K562 (cell line): ENCODE measurements around the gene DIAPH1. TPM values are rescaled to one million over a fixed set of nuclear protein-coding genes. Genes with fewer than 3 reads are reported as not detected.

Experiments
- ATAC-seq: fragments of 200-7000 bp; cut with Tn5 transposase; 3 replicates; pipeline ENCODE4 v1.9.1; 2020; ENCODE audit warnings: moderate library complexity
- BruUV-seq: library from RNA; stranded (reverse); fragments of 400-500 nt; replicated peaks from 2 replicates; lab custom pipeline; 2021; lab: Mats Ljungman, UMichigan
- CTCF ChIA-PET: fragments of 300-600 bp; formaldehyde crosslinking; extraction: SDS; loops from one replicate; lab custom pipeline; 2021; ENCODE audit warnings: low intra/inter-chr PET ratio; lab: Yijun Ruan, JAX
- POLR2A ChIA-PET: fragments of 300-600, 350-650 bp; sonication (Branson Sonifier 250); formaldehyde crosslinking; extraction: SDS; loops from one replicate; lab custom pipeline; 2021; ENCODE audit warnings: antibody characterized with exemption, inconsistent platforms; lab: Yijun Ruan, JAX
- DNase-seq, 4 experiments: peaks; one replicate each; pipeline versions ENCODE4 v3.0.0 to v3.0.0-alpha.2; 2011 to 2018; ENCODE audit warnings: low spot score in 3 of 4, mixed read lengths in 3 of 4; ENCODE audit errors: extremely low read depth in 1 of 4
- FAIRE-seq: peaks from 2 replicates; lab custom pipeline; 2011; peaks lifted over from hg19 to GRCh38; lab: Jason Lieb, UNC
- H2AFZ ChIP-seq: 2 replicates; pipeline ENCODE4 v1.6.0; 2011; ENCODE audit warnings: low read depth, low read length, control low read depth, inconsistent platforms
- H3K27ac ChIP-seq: fragments of 200-600 bp; 3 replicates; pipeline ENCODE4 v1.8.0; 2011; ENCODE audit warnings: low read depth, mild to moderate bottlenecking, control low read depth, inconsistent platforms, low read length, moderate library complexity, mixed read lengths; ENCODE audit errors: extremely low read depth
- H3K27me3 ChIP-seq, 2 experiments: fragments of 300-600 bp in 1 of 2; 2 replicates in 1 of 2; 3 replicates in 1 of 2; pipeline versions ENCODE4 v1.6.0 to v1.8.0; 2011; ENCODE audit warnings: inconsistent platforms in 2 of 2, low read length in 2 of 2, mild to moderate bottlenecking in 1 of 2, mixed read lengths in 1 of 2, moderate library complexity in 1 of 2; ENCODE audit not compliant: control insufficient read depth in 2 of 2, insufficient read depth in 2 of 2
- H3K36me3 ChIP-seq: fragments of 300-600 bp; 3 replicates; pipeline ENCODE4 v1.8.0; 2011; ENCODE audit warnings: mild to moderate bottlenecking, low read length, inconsistent platforms; ENCODE audit not compliant: control insufficient read depth, insufficient read depth
- H3K4me1 ChIP-seq, 2 experiments: fragments of 200-600 bp in 1 of 2; replicated peaks in 1 of 2; 2 replicates in 1 of 2; 3 replicates in 1 of 2; pipeline versions ENCODE4 v1.5.1 to v1.8.0; 2011; ENCODE audit warnings: inconsistent platforms in 2 of 2, low read length in 2 of 2, mild to moderate bottlenecking in 1 of 2, mixed read lengths in 1 of 2, moderate library complexity in 1 of 2; ENCODE audit not compliant: control insufficient read depth in 2 of 2, insufficient read depth in 2 of 2
- H3K4me2 ChIP-seq: 2 replicates; pipeline ENCODE4 v1.6.1; 2011; ENCODE audit warnings: low read length, control low read depth, inconsistent platforms, mixed read lengths; ENCODE audit not compliant: insufficient read depth
- H3K4me3 ChIP-seq: fragments of 200-600 bp; sonication (generic), shearing (Covaris generic); 2 replicates; pipeline ENCODE4 v1.5.1; 2016; ENCODE audit warnings: control low read depth, inconsistent platforms
- H3K79me2 ChIP-seq: fragments of 200-600 bp; 3 replicates; pipeline ENCODE4 v1.8.0; 2011; ENCODE audit warnings: low read length, inconsistent platforms; ENCODE audit not compliant: control insufficient read depth, insufficient read depth
- H3K9ac ChIP-seq, 2 experiments: 2 replicates each; pipeline versions ENCODE4 v1.6.0 to v1.6.1; 2011; ENCODE audit warnings: low read depth in 2 of 2, low read length in 2 of 2, control low read depth in 1 of 2, inconsistent platforms in 1 of 2, mild to moderate bottlenecking in 1 of 2, mixed read lengths in 1 of 2; ENCODE audit not compliant: insufficient read depth in 1 of 2
- H3K9me1 ChIP-seq: one replicate; pipeline ENCODE4 v1.6.0; 2011; ENCODE audit warnings: inconsistent platforms, mild to moderate bottlenecking, low read length, moderate library complexity; ENCODE audit not compliant: control insufficient read depth, insufficient read depth
- H3K9me3 ChIP-seq: replicated peaks from 2 replicates; pipeline ENCODE4 v1.5.1; 2011; ENCODE audit warnings: low read depth, low read length, inconsistent platforms; ENCODE audit not compliant: control insufficient read depth, insufficient read depth
- H4K20me1 ChIP-seq: replicated peaks from 2 replicates; pipeline ENCODE4 v1.6.1; 2011; ENCODE audit warnings: low read length, inconsistent platforms, mixed read lengths; ENCODE audit not compliant: control insufficient read depth, insufficient read depth
- AFF4 ChIP-seq: sonication (generic); formaldehyde crosslinking; IDR thresholded peaks from 2 replicates; pipeline ENCODE4 v1.8.0; 2023; ENCODE audit warnings: mild to moderate bottlenecking, missing genetic modification reagents
- DLX4 ChIP-seq: fragments of 250-450 bp; sonication (Bioruptor Pico); IDR thresholded peaks from 2 replicates; pipeline ENCODE4 v1.6.1; 2021; ENCODE audit warnings: mild to moderate bottlenecking
- HMG20A ChIP-seq: fragments of 450-650 bp; formaldehyde crosslinking; conservative IDR thresholded peaks from 2 replicates; pipeline ENCODE4 v1.4.0; 2020; ENCODE audit warnings: mild to moderate bottlenecking, mixed read lengths
- MAFK ChIP-seq: IDR thresholded peaks from 2 replicates; pipeline ENCODE4 v1.6.1; 2011; ENCODE audit warnings: low read length, improper control_type of control experiment
- MEF2A ChIP-seq: IDR thresholded peaks from 2 replicates; pipeline ENCODE4 v1.6.1; 2011; ENCODE audit warnings: low read depth, mild to moderate bottlenecking, low read length, moderate library complexity; ENCODE audit not compliant: control insufficient read depth
- NCOR1 ChIP-seq: fragments of 450-650 bp; IDR thresholded peaks from 2 replicates; pipeline ENCODE4 v1.6.1; 2016; ENCODE audit warnings: mild to moderate bottlenecking, moderate library complexity
- POLR2AphosphoS5 ChIP-seq: IDR thresholded peaks from 2 replicates; pipeline ENCODE4 v1.6.1; 2011; ENCODE audit warnings: mild to moderate bottlenecking, low read depth, low read length, moderate library complexity; ENCODE audit not compliant: control insufficient read depth, insufficient read depth
- RNF219 ChIP-seq: fragments of 250-450 bp; sonication (Bioruptor Pico); IDR thresholded peaks from 2 replicates; pipeline ENCODE4 v1.5.0; 2022; ENCODE audit warnings: mild to moderate bottlenecking
- SMARCA4 ChIP-seq: fragments of 450-650 bp; IDR thresholded peaks from 2 replicates; pipeline ENCODE4 v1.6.1; 2016
- SUPT5H ChIP-seq: fragments of 450-650 bp; IDR thresholded peaks from 2 replicates; pipeline ENCODE4 v1.6.1; 2016
- WGBS: fragments of 100-300 bp; shearing (Covaris generic); methylation state at CpG from one replicate; pipeline ENCODE4 v1.1.6; 2016; ENCODE audit warnings: low coverage, mixed read lengths; ENCODE audit not compliant: insufficient coverage; ENCODE audit errors: missing lambda C conversion rate; 5-methylcytosine and 5-hydroxymethylcytosine counted together
- in situ Hi-C: fragments of 300-500 bp; cut with MboI; formaldehyde crosslinking; loops from 4 replicates; pipeline ENCODE4 v1.15.0; 2018; ENCODE audit warnings: inconsistent platforms, mixed read lengths
- intact Hi-C: fragments of 100-400 bp; cut with micrococcal nuclease; formaldehyde crosslinking; loops from 2 replicates; pipeline ENCODE4 v1.14.2; 2022
- polyA plus RNA-seq, 8 experiments: library from polyadenylated mRNA; depleted of rRNA in 4 of 8; stranded (reverse) in 5 of 8; unstranded in 3 of 8; fragments of >200 nt; fragmentation: Nextera tagmentation in 2 of 8; fragmentation: Illumina TruSeq in 1 of 8; extraction: Ambion mirVana in 2 of 8; extraction: Trizol in 1 of 8; gene quantifications; 2 replicates each; pipeline versions ENCODE4 v1.2.1 to v1.2.3, GENCODE V29; 2011 to 2014; ENCODE audit warnings: inconsistent platforms in 1 of 8, missing spikeins in 1 of 8
- total RNA-seq, 7 experiments: library from RNA; depleted of rRNA in 6 of 7; stranded (reverse); fragments of >200 nt in 6 of 7; fragmentation: Illumina TruSeq in 2 of 7; extraction: Trizol in 2 of 7; gene quantifications; 2 replicates each; pipeline versions ENCODE4 v1.2.1 to v1.2.3, GENCODE V29; 2011 to 2021; ENCODE audit warnings: low replicate concordance in 1 of 7

The DIAPH1 gene
- total and polyA plus RNA-seq, 9 of the 15 experiments (the other 6 are each of a cell fraction or from before 2014, with no cell fraction given) = 60.8 to 328 (median 97.8) TPM

- intact Hi-C loops = no loop called here
- no peak for DNase-seq
- Histone ChIP-seq H3K4me1 (peaks cover 9 to 30% of the 10 kb centered on the region in 2 experiments), H3K79me2 (peaks cover 3% of the 10 kb centered on the region; the same call in 1 of the 3 replicates), H3K9me3 (no peaks in the 10 kb centered on the region), H2AFZ (no peak overlapping the region), H3K4me3 (no peak overlapping the region), H4K20me1 (no peaks in the 10 kb centered on the region), H3K27ac (no peak overlapping the region), H3K4me2 (no peak overlapping the region), H3K36me3 (peaks cover 33% of the 10 kb centered on the region; the same call in 2 of the 3 replicates), H3K9ac (0 out of 4 replicates have a peak overlapping the region, but pooled peaks of 1 of the 2 experiments have one; percentile 4), H3K9me1 (peaks cover 4% of the 10 kb centered on the region), H3K27me3 (no peaks in the 10 kb centered on the region)
- ChIA-PET POLR2A (interaction anchor here (1.7 kb wide), 1 partner anchor 10 kb away, joined by 12 read pairs; the partner anchor contains the start of genes HDAC3 and RELL2), CTCF (no interaction called here)
- TF ChIP-seq SMARCA4 (no peak), NCOR1 (no peak), MEF2A (no peak), SUPT5H (no peak), MAFK (no peak), POLR2AphosphoS5 (no peak), RNF219 (CRISPR knock-in tag) (no peak), HMG20A (CRISPR knock-in tag) (no peak), DLX4 (no peak), AFF4 (CRISPR knock-in tag) (no peak)
- in situ Hi-C loops = no loop called here
- WGBS = 66% methylated on average over 4 of the region's 5 CpGs
- BruUV-seq = no TSS peak
- FAIRE-seq = no peak
- ATAC-seq = no peak
Observed at GRCh38 chr5:141647242-141647641, 28.4 kb upstream of the DIAPH1 start.
